A549 (cell line): Measurements from ENCODE around the gene R3HDM2.

Experiments
- JUN ChIP-seq, 2 experiments: fragments of >200 bp; sonication (Bioruptor Twin); formaldehyde crosslinking; IDR thresholded peaks; 2 replicates in 1 of 2; 3 replicates in 1 of 2; pipeline ENCODE4 v1.6.1; 2016 to 2017
- KDM1A ChIP-seq: fragments of 200-600 bp; sonication (generic); IDR thresholded peaks from 2 replicates; pipeline ENCODE4 v1.6.1; 2016; ENCODE audit warnings: low read depth, mild to moderate bottlenecking
- RFX5 ChIP-seq: fragments of 450-650 bp; IDR thresholded peaks from 2 replicates; pipeline ENCODE4 v1.7.1; 2014; ENCODE audit warnings: antibody characterized with exemption, mild to moderate bottlenecking, moderate library complexity
- RNF2 ChIP-seq: fragments of 200-600 bp; sonication (generic); IDR thresholded peaks from 2 replicates; pipeline ENCODE4 v1.6.1; 2016; ENCODE audit warnings: low read depth, mild to moderate bottlenecking, antibody characterized with exemption, moderate library complexity, borderline replicate concordance
- ZNF302 ChIP-seq: fragments of 250-450 bp; sonication (Bioruptor Pico); IDR thresholded peaks from 2 replicates; pipeline ENCODE4 v1.9.0; 2021; ENCODE audit warnings: inconsistent platforms, mild to moderate bottlenecking, moderate library complexity
- TF ChIP-seq, protein P1 (sequence below): fragments of >200 bp; sonication (Bioruptor Twin); formaldehyde crosslinking; IDR thresholded peaks from 3 replicates; pipeline ENCODE4 v1.5.1; 2016

GRCh38 chr12:57213058-57213715 lies 217.7 kb downstream of the R3HDM2 start:
- TF ChIP-seq RFX5 (no peak), RNF2 (no peak), KDM1A (no peak), ZNF302 (CRISPR knock-in tag) (no peak), JUN (IDR thresholded peaks at IDR 0.05) (no peak)
- TF ChIP-seq, protein P1, sequence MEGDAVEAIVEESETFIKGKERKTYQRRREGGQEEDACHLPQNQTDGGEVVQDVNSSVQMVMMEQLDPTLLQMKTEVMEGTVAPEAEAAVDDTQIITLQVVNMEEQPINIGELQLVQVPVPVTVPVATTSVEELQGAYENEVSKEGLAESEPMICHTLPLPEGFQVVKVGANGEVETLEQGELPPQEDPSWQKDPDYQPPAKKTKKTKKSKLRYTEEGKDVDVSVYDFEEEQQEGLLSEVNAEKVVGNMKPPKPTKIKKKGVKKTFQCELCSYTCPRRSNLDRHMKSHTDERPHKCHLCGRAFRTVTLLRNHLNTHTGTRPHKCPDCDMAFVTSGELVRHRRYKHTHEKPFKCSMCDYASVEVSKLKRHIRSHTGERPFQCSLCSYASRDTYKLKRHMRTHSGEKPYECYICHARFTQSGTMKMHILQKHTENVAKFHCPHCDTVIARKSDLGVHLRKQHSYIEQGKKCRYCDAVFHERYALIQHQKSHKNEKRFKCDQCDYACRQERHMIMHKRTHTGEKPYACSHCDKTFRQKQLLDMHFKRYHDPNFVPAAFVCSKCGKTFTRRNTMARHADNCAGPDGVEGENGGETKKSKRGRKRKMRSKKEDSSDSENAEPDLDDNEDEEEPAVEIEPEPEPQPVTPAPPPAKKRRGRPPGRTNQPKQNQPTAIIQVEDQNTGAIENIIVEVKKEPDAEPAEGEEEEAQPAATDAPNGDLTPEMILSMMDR: peak; percentile 90
